ENCODE measurements around the gene SH2D4B.

SH2D4B gene

GRCh38 chr10:80600256-80600655 lies 62.6 kb downstream of the SH2D4B start:
- Mint-ChIP-seq H3K27me3 (ENCODE audit: low read depth) (no peaks in the 10 kb centered on the region), H3K4me1 (peaks cover 10% of the 10 kb centered on the region), H3K9me3 (no peaks in the 10 kb centered on the region), H3K36me3 (ENCODE audit: low read depth) (no peaks in the 10 kb centered on the region), H3K4me3 (no peak overlapping the region), H3K27ac (peak overlapping the region in 2 of 3 experiments; percentile 32 to 48)
- TF ChIP-seq CTCF (IDR thresholded peaks at IDR 0.05; ENCODE audit: unreplicated experiment in 3 of 3), result no peak

- H3K27ac Mint-ChIP-seq, result no peak overlapping the region
- no peak overlapping the region for H3K4me3 Mint-ChIP-seq
- no peaks in the 10 kb centered on the region for H3K36me3 Mint-ChIP-seq (ENCODE audit: low read depth)
- peaks cover 22% of the 10 kb centered on the region for H3K4me1 Mint-ChIP-seq
- H3K9me3 Mint-ChIP-seq, result no peaks in the 10 kb centered on the region
- H3K27me3 Mint-ChIP-seq (ENCODE audit: low read depth), result no peaks in the 10 kb centered on the region
- TF ChIP-seq CTCF (IDR thresholded peaks at IDR 0.05; ENCODE audit: unreplicated experiment in 3 of 3), result no peak
Observed at GRCh38 chr10:80602881-80603280, 65.2 kb downstream of the SH2D4B start.

DNA sequence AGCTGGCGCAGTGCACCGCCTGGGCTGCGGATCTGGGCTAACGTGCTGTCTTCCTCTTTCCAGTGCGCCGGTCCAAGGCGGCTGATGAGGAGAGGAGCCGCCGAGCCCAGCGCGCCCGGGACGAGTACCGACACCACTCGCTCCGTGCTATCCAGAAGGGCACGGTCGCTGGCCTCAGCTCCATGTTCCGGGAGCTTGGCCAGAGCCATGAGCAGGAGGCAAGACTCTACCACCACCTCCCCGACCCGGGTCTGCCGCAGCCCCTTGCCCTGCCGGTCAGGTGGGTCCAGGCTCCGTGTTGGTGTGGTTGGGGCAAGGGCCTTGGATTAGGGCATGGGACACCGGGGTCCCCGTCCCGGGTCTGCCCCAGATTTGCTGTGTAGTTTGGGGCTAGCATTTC lies 65.8 kb downstream of the SH2D4B start:
- no peak overlapping the region for H3K27ac Mint-ChIP-seq
- H3K9me3 Mint-ChIP-seq, result no peaks in the 10 kb centered on the region
- no peak overlapping the region for H3K4me3 Mint-ChIP-seq
- peaks cover 22% of the 10 kb centered on the region for H3K4me1 Mint-ChIP-seq
- peaks cover under 1% of the 10 kb centered on the region for H3K27me3 Mint-ChIP-seq (ENCODE audit: low read depth)
- no peaks in the 10 kb centered on the region for H3K36me3 Mint-ChIP-seq (ENCODE audit: low read depth)
- no peak for TF ChIP-seq CTCF (IDR thresholded peaks at IDR 0.05; ENCODE audit: unreplicated experiment in 3 of 3)

- Mint-ChIP-seq H3K27ac (no peak overlapping the region), H3K4me3 (no peak overlapping the region), H3K27me3 (ENCODE audit: low read depth) (peaks cover 4% of the 10 kb centered on the region), H3K4me1 (peaks cover 30% of the 10 kb centered on the region), H3K9me3 (peaks cover 1% of the 10 kb centered on the region), H3K36me3 (ENCODE audit: low read depth) (no peaks in the 10 kb centered on the region)
- TF ChIP-seq CTCF (IDR thresholded peaks at IDR 0.05; ENCODE audit: unreplicated experiment in 3 of 3), result no peak
Observed at GRCh38 chr10:80608706-80609105, 71.0 kb downstream of the SH2D4B start.

GRCh38 chr10:80609331-80609730 lies 71.6 kb downstream of the SH2D4B start:
- H3K27me3 Mint-ChIP-seq (ENCODE audit: low read depth), result peaks cover 4% of the 10 kb centered on the region
- no peaks in the 10 kb centered on the region for H3K36me3 Mint-ChIP-seq (ENCODE audit: low read depth)
- peaks cover 7% of the 10 kb centered on the region for H3K9me3 Mint-ChIP-seq
- peaks cover 32% of the 10 kb centered on the region for H3K4me1 Mint-ChIP-seq
- no peak overlapping the region for H3K27ac Mint-ChIP-seq
- no peak overlapping the region for H3K4me3 Mint-ChIP-seq
- TF ChIP-seq CTCF (IDR thresholded peaks at IDR 0.05; ENCODE audit: unreplicated experiment in 3 of 3), result no peak

- H3K27me3 Mint-ChIP-seq (ENCODE audit: low read depth), result peaks cover 4% of the 10 kb centered on the region
- no peak overlapping the region for H3K4me3 Mint-ChIP-seq
- peaks cover 31% of the 10 kb centered on the region for H3K4me1 Mint-ChIP-seq
- H3K9me3 Mint-ChIP-seq, result peaks cover 7% of the 10 kb centered on the region
- TF ChIP-seq CTCF (IDR thresholded peaks at IDR 0.05; ENCODE audit: unreplicated experiment in 3 of 3), result no peak
- no peaks in the 10 kb centered on the region for H3K36me3 Mint-ChIP-seq (ENCODE audit: low read depth)
- peak overlapping the region in 2 of 3 experiments; percentile 24 to 32 for H3K27ac Mint-ChIP-seq
Observed at GRCh38 chr10:80611481-80612185, 73.9 kb downstream of the SH2D4B start.

Measured in nephron (organoid).